Stimulated activated CD8-positive, alpha-beta memory T cell treated with anti-CD3 and anti-CD28 coated beads, Interleukin-15, amount 100 ng/mL, for 4 hours (primary cell): ENCODE data around the gene MAB21L2.

ENCODE experiments used
- DNase-seq, 2 donors: peaks; one replicate each; pipeline ENCODE4 v3.0.0-alpha.2; 2020; ENCODE audit warnings: low read depth in 2 of 2

Gene MAB21L2

DNA sequence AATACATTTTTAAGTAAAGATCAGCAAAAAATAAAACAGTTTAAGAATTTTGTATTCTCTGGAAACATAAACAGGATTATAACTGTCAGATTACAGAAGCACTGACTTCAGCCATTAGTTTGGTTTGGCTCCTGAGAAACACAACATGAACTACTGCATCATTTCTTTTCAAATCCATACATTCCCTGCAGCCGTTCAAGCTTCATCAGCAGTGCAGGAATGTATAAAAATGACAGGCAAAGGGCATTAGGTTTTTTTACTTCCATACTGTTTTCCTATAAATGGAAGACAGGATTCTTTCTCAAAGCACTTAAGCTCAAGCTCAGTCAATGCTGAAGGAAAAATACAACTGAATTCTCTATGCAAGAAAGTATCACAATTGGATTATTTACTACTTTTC, 4.2 kb upstream of the MAB21L2 start:
- DNase-seq, result no peak

DNA sequence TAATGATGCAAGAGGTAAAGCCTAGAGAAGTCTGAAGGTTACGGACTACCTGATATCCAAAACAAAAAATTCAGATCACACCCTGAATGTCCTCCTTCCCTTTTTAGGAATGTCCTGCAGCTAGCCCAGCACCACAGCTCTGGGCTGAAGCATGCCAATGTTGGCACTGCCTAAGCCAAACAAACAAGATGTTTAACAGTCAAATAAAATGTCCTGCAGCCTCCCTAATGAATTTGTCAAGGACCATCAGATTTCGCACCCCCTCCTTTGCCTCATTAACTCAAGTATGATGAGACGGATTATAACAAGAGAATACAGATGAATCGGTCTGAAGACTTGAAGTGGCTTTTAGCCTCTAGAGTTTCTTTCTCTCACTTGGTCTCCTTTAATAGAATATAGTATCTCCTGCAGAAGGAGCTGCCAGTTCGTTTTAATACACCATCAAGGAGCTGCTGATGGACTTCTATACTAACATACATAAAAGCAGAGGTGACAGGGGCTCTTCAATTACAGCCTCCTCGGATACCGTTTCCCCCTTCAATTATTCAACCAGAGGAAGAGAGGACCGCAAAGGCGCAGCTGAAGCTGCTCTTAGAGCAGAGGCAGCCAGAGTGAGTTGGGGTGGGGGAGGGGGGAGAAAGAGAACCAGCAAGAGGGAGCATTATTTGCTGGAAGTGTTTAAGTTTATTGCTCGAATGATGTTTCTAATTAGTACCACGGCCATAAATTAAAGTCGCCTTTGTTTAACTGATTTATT, 3.0 kb upstream of the MAB21L2 start:
- DNase-seq, result no peak

DNA sequence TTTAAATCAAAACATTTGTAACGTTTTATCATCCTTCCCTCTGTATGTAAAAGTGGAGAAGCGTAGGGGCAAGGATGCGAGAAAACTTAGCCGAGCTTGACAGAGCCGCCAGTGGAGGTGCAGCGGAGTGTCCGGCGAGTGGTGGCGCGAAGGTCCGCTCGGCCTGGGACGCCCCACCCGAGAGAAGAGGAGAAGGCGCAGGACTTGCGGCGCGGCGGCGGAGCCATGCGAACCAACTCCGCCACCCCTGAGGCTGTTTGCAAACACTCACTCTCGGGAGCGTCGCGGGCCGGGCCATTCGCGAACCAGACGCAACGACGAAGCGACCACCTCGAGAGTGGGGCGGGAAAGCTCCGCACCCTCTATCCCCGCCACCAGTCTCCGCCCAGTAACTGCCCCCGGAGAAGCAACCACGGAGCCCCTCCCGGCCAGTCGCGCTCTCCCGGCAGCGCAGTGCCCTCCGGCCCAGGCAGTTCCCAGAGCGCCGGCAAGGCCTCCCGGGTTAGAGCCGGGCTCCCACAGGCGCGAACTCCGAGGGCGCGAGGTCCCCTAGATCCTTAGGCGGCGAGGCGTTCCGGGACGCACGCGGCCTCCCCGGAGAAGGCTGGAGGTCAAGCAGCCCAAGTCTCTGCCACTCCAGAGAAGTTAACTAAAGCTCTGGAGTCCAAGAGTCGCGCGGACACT, 2.3 kb upstream of the MAB21L2 start:
- DNase-seq, result no peak

DNA sequence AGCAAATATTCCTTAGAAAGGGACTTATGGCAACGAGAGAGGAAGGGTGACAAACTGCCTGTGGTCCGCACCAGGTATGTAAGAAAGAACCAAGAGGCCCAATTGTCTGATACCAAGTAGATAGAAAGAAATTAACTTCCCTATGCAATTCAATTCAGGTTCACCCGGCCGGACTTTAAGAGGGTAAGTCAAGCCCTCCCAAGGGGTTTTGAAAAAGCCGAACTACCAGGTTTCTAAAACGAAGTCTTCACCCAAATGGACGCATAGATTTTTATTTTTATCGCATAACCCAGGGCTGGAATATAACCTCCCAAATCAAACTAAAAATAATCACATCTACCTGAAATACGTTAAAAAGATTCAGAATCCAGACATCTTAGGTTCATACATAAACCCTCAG, 1.6 kb upstream of the MAB21L2 start:
- no peak for DNase-seq

DNA sequence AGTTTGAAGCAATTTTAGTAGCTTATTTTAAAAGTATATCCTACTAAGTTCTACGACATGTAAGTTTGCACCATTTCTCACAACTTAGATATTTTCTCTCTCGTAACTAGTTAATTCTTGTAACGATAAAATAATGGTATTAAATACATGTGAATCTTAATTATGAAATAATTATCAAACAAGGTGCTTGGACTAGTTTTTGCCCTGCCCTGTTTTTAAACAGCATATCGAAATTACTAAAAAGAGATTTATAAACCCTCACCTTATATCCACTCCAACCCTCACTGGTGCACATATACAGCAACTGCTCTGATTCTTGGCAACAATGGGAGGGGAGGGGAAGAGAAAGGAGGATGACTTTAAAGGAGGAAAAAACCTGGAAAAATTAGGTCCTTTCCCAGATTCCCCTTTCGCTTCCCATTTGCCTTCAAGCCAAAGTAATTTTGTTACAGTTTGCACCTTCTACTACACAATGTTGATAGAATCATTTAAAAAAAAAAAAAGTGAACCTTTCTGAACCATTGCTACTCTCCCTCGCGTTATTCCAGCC, 820 bp upstream of the MAB21L2 start:
- DNase-seq, result no peak

DNA sequence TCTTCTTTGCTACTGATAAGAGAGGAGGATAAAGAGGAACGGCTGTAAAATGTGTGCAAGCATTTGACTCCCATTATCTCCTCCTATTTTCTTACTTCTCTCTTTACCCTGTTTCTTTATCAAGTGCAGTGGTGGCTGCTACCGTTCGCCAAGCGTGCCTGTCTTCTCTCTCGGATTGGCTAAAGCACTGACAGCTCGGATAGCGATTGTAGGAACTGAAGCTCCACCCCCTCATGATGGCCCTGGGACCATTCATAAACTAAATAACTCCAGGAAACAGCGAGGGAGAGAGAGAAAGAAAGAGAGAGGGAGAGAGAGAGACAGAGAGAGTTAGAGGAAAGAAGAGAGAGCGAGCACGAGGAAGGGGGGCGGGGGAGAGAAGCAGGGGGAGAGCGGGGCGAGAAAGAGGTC, 305 bp upstream of the MAB21L2 start:
- DNase-seq, result no peak

DNA sequence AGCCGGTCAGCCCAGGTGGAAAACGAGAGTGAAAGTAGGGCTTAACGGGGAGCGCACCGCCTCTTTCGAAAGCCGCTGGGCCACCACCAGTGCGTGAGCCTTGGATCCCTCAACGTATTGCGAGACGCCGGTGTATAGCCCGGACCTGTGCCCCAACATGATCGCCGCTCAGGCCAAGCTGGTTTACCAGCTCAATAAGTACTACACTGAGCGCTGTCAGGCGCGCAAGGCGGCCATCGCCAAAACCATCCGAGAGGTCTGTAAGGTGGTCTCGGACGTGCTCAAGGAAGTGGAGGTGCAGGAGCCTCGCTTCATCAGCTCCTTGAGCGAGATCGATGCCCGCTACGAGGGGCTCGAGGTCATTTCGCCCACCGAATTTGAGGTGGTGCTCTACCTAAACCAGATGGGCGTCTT, 929 bp downstream of the MAB21L2 start:
- no peak for DNase-seq

DNA sequence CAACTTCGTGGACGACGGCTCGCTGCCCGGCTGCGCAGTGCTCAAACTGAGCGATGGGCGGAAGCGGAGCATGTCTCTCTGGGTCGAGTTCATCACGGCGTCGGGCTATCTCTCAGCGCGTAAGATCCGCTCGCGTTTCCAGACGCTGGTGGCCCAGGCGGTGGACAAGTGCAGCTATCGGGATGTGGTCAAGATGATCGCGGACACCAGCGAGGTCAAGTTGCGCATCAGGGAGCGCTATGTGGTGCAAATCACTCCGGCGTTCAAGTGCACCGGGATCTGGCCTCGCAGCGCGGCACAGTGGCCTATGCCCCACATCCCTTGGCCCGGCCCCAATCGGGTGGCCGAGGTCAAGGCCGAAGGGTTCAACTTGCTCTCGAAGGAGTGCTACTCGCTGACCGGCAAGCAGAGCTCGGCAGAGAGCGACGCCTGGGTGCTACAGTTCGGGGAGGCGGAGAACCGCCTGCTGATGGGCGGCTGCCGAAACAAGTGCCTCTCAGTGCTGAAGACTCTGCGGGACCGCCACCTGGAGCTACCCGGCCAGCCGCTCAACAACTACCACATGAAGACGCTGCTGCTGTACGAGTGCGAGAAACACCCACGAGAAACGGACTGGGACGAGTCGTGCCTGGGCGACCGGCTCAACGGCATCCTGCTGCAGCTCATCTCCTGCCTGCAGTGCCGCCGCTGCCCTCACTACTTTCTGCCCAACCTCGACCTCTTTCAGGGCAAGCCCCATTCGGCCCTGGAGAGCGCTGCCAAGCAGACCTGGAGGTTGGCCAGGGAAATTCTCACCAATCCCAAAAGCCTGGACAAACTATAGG, 1.5 kb downstream of the MAB21L2 start:
- DNase-seq, result no peak

DNA sequence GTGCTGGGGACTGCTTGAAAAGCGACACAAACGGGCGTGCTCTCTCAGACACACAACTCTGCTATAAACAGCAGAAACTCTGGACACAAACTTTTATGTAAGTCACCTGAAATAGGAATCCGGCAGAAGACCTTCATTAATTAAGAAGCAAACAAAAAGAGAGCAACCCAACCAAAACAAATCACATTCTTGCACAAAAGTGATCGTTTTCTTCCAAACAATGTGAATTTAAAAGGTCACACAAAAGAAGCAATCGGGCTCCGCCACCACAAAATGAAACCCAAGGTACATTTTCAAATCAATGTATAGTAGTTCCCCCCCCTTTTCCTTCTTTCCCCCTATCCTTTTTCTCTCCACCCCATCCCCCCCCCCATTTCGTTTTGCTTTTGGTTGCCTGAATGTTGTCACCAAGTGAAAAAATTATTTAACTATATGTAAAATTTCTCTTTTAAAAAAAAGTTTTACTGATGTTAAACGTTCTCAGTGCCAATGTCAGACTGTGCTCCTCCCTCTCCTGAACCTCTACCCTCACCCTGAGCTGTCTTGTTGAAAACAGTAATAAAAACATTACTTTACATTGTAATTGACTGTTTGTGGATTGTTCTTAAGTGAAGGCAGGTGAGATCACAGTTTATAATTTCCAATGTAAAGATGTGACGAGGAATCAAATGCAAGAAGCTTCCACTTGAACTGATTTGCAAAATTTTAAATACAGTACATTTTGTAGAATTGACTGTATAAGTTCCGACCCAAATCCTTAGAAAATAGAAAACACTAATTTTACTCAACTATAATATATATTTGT, 2.4 kb downstream of the MAB21L2 start:
- DNase-seq, result no peak

DNA sequence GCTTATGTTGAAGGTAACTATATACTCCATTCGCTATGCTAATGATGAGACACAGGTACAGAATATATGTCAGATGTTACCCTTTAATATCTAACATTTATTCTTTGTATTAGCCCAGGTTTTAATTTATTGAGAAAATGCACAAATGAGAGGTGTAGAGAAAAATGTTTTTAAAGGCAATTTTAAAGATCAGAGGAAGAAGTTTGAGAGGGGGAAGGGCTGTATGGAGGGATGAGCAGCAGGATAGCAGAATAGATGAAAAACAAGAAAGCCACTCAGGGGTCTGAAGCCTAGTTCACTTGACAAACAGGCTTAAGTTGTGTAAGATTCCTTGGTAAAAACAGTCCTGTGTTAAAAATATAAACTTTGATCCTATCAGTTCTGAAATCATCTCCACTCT, 3.7 kb downstream of the MAB21L2 start:
- DNase-seq, result no peak

DNA sequence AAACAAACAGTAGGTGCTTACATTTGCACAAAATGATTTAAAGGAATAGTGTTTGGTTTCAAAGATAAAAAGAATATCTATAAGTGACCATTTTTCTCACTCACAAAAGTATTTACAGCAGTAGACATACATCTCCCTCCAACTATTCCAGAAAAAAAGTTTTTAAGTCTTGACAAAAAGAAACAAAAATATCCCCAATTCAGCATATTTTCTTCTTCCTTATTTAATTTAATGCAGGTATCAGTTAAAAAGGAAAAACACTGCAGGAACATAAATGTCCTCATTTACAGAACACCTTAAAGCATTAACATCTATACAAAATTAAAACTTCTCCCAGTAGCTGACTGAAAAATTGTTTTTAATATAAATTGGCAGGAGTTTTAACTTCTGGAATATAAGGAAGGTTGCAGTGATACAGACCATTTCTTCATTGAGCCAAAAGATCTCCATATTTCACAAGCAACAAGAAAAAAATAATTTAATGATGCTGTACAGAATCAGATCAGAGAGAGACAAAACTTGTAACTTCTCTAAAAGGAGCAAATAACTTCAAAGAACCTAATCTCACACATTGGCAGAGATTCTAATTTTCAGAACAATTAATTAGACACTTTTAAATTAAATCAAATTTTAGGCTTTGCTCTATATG, 4.3 kb downstream of the MAB21L2 start:
- DNase-seq, result no peak

DNA sequence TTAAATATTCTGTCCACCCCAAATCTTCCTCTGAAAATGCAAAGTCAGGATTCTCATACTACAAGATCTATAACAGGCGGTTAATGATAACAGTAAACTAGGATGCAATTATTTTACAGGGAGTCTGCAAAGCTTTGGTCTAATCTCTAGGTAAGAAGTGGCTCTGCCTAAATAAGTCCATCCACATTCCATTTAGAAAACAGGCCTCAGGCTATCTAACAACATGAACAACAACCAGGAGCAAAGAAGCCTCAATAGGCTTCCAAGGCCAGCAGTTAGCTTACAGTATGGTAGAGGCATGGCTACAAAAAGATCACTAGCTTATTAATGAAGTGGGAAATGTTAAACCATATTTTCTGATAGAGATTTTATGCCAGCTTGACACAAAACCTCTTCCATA, 6.4 kb downstream of the MAB21L2 start:
- no peak for DNase-seq

DNA sequence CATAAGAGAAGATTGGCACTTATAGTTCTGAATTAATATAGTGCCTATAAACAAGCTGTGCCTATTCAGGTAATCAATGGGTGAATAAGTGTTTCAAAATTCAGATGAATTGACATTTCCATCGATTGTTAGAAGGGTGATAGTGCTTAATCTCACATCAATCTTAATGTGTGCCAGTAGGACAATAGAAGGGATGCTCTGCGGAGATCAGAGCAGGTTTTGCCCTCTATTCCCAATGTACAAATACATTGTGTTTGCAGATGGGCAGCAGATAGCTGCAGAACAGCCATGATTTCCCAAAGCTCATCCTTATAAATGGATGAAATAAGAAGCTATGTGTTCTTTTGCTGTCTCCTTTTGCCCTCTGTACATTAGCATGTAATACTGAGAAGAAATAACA, 7.2 kb downstream of the MAB21L2 start:
- DNase-seq, result no peak

DNA sequence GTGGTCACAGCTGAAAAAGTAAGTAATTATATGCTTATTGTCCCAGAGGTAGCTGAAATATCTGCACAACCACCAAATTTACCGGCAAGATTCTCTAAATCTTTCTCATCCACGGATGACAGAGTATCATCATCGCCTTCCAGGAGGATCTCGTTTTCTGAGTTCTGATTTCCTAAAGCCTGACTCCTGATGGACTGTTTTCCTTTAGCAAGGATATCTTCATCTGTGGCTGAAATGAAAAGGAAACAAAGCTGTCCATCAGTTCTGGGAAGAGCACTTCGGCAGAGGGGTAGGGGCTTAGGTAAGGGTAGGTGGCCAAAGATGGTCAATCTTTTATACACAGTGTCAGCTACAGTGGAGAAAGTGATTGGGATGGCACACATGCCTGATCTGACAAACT, 8.7 kb downstream of the MAB21L2 start:
- no peak for DNase-seq

DNA sequence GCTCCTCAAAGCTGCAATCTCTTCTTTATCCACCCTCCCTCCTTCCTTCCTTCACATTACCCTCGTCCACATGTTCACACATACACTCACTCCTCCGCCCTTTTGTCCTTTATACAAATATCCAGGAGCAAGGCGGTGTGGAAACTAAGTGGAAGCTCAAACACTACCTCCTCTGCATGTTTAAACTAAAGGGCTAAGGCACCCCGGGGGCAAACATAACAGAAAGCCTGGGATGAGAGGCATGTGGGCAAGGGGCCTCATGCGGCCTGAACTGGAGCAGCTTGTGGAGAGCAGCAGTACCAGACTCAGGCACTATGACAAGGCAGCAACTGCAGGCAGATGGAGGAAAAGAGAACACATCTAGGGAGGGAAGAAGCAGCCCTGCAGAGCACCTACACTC, 9.5 kb downstream of the MAB21L2 start:
- DNase-seq, result no peak

DNA sequence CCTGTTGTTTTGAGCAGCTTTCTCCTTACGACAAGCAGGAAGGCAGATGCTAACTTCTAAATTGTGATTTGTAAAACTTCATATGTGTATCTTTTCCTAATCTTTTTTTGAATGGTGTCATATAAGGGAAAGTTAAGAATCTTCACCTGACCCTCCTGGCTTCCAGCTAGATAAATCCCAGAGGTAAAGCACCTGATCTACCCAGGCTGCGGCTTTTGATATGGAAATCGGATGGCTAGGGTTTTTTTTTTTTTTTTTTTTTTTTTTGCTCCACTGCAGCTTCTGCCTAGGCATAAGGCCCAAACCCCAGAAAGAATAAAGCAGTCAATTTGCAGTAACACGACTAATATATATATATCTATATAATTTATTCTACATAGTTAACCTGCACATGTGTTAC, 10.0 kb downstream of the MAB21L2 start:
- DNase-seq, result no peak

DNA sequence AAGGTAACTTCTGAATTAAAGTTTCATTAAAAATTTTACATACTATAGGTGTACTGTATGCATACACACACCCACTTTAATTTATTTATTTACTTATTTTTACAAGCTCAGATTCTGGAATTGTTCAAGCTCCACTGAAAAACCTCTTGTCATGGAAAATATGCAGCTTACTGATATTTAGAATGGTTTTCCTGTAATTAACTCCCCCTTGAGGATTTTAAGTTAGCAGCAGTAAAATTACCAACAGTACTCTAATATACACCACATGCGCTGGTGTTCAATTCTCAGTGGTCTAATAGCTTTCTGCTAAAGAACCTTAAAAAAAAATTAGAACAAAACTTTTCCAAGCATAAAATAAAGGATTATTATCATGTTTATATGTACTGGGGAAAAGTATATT, 12.0 kb downstream of the MAB21L2 start:
- no peak for DNase-seq

DNA sequence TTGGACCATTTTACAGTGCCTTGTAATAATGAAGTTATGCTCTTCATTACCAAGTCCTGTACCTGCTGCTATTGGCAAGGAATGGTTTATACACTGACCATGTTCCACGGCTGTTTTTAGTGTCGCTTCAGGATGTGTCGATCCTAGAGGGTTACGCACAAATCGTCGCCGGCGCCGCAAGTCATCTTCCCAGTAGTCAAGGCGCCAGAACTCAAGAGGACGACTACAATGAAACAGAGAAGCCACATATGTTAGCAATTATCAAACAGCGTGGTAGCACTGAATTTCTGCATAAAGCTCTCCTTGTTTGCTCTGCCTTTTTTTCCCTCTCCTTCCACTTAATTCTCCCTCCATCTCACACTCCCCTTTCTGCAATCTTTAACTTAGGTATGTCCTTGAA, 17.0 kb downstream of the MAB21L2 start:
- DNase-seq, result no peak

DNA sequence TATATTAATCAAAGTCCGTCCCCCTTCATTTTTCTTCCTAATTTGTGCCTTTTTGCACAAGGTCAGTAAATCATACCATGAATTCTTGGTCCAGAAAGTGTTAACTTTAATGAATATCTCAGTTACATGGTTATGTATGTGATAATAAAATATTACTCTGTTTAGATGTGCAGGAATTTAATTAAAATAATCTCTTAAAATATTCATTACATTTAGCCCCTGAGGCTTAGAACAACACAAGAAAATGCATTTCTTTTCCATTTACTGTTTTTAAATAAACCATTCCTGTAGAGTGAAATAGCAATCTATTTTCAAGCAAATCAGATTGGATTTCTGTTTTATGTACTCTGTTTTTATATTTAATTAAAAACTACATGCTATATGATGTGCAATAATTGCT, 17.6 kb downstream of the MAB21L2 start:
- DNase-seq, result no peak

DNA sequence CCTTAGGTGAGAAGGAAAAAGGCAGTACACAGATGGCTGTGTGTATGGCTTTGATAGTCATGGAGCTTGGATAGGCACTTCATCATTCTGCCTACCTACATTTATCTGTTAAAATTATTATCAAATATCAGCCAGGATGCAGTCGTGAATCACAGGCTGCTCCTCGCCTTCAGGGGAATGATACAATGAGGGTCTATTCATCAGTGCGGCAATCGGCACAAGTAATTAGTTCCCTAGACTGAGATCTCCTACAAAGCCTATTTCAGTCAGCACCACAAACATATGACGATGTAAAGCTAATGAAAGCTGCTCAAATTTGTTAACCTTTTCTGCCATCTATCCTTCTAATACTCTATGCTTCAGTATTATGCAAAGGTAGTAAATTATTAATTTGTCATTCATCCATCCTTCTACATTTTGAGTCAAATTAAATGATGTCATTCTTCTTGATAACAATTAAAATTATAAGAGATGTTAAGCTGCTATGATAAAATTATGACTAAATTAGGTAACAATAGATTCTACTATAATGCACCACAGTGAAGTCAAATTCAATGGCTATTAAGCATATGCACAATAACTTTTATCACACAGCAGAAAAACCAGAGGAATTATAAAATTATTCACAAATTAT, 19.0 kb downstream of the MAB21L2 start:
- DNase-seq, result no peak

DNA sequence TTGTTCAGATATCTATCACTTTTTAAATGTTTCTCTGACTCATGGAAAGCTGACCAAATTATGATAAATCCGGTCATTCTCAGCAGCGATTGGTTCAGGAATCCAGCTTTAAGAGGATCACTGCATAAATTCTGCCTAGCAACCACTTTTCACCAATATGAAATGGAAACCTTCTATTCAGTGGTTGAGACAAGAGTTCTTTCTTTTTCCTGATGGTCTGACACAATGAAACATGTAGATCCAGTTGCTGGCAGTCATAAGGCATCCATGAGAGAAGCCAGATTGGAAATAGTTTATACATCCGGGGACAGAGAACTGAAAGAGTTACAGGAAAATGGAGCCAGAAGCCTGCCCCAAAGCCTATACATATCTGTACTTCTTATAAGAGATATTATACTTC, 27.2 kb downstream of the MAB21L2 start:
- DNase-seq, result no peak
